WI38 (cell line): ENCODE data around the gene ESF1.

Experiments
- H3K4me3 ChIP-seq: 2 replicates; pipeline ENCODE4 v1.5.1; 2011; ENCODE audit warnings: low read depth, mild to moderate bottlenecking, control low read depth, low read length
- TF ChIP-seq, protein P1 (sequence below): IDR thresholded peaks from 2 replicates; pipeline ENCODE4 v1.5.1; 2012; ENCODE audit warnings: low read depth, mild to moderate bottlenecking, control low read depth, low read length

Gene ESF1, protein sequence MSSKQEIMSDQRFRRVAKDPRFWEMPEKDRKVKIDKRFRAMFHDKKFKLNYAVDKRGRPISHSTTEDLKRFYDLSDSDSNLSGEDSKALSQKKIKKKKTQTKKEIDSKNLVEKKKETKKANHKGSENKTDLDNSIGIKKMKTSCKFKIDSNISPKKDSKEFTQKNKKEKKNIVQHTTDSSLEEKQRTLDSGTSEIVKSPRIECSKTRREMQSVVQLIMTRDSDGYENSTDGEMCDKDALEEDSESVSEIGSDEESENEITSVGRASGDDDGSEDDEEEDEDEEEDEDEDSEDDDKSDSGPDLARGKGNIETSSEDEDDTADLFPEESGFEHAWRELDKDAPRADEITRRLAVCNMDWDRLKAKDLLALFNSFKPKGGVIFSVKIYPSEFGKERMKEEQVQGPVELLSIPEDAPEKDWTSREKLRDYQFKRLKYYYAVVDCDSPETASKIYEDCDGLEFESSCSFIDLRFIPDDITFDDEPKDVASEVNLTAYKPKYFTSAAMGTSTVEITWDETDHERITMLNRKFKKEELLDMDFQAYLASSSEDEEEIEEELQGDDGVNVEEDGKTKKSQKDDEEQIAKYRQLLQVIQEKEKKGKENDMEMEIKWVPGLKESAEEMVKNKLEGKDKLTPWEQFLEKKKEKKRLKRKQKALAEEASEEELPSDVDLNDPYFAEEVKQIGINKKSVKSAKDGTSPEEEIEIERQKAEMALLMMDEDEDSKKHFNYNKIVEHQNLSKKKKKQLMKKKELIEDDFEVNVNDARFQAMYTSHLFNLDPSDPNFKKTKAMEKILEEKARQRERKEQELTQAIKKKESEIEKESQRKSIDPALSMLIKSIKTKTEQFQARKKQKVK

DNA sequence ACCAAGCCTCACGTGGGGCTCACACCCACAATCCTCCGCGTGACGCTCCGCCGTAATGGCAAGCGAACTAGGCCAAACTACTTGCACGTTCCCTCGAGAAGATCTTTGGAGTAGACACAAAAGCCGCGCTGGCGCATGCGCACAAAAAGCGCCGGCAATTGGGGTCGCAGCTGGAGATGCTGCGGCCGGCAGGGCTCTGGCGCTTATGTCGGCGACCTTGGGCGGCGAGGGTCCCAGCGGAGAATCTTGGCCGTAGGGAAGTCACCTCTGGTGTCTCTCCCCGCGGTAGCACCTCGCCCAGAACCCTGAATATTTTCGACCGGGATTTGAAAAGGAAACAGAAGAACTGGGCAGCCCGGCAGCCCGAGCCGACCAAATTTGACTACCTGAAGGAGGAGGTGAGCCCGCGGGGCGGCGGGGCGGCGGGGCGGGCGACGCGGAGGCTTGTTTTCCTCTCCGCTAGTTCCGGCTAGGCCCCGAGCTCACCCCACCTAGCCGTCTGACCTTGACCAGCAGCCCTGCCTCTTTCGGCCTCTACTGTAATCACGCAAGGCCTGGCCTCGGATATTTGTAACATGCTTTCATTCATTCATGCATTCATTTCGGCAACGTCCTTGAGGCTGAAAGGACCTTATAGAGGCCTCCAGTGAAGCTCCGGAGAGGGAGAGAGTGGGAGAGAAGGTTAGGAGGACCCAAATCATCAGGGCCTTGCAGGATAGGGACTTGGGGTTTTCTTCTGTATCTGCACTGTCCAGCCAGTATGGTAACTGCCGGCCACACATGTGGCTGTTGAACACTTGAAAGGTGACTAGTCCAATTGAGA, at the start of gene ESF1, which contains the start of gene NDUFAF5:
ESF1 (minus strand) TSS at position 27 of the 823 bp plus-strand sequence. CDS start 1,779 bp downstream, outside the sequence.
NDUFAF5 (plus strand) TSS at position 136 of the 823 bp plus-strand sequence; CDS start at position 177, 41 bp downstream.
- H3K4me3 ChIP-seq = peak within 1 kb of the TSS; percentile 92
- TF ChIP-seq, protein P1, sequence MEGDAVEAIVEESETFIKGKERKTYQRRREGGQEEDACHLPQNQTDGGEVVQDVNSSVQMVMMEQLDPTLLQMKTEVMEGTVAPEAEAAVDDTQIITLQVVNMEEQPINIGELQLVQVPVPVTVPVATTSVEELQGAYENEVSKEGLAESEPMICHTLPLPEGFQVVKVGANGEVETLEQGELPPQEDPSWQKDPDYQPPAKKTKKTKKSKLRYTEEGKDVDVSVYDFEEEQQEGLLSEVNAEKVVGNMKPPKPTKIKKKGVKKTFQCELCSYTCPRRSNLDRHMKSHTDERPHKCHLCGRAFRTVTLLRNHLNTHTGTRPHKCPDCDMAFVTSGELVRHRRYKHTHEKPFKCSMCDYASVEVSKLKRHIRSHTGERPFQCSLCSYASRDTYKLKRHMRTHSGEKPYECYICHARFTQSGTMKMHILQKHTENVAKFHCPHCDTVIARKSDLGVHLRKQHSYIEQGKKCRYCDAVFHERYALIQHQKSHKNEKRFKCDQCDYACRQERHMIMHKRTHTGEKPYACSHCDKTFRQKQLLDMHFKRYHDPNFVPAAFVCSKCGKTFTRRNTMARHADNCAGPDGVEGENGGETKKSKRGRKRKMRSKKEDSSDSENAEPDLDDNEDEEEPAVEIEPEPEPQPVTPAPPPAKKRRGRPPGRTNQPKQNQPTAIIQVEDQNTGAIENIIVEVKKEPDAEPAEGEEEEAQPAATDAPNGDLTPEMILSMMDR = no peak

DNA sequence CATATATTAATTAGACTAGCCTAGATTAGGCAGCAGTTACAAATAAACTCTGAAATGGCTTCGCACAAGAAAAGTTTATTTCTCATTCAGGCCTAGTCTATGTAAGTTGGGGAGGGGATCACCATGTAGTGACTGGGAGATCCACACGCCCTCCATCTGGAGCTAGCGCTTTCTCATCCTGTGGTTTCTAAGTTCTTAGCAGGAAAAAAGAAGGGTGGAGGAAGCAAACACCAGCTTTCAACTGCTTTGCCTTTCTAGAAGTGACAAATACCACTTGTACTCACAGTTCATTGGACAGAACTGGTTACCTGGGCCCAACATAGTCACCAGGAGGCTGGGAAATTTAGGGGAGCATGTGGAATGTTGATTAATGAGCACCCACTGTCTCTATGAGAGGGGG, 46.8 kb upstream of the ESF1 start:
- TF ChIP-seq, protein P1 = no peak
- H3K4me3 ChIP-seq = no peak overlapping the region

DNA sequence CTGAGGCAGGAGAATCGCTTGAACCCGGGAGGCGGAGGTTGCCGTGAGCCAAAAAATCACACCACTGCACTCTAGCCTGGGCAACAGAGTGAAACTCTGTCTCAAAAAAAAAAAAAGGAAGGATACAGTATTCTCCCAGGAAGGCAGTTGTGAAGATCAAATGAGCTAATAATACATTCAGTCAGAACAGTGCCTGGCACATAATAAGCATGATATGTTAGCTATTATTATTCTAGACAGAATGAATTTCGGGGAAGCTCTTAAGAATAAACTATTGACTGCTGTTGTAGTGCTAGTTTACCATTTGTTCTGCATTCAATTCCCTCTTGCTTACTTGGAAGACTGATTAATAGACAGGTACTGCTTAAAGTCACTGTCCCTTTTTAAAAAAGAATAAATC, 40.7 kb upstream of the ESF1 start:
- no peak overlapping the region for H3K4me3 ChIP-seq
- TF ChIP-seq, protein P1 = no peak

- TF ChIP-seq, protein P1 = no peak
- H3K4me3 ChIP-seq = no peak overlapping the region
Measured at GRCh38 chr20:13824459-13824858, 39.7 kb upstream of the ESF1 start.

DNA sequence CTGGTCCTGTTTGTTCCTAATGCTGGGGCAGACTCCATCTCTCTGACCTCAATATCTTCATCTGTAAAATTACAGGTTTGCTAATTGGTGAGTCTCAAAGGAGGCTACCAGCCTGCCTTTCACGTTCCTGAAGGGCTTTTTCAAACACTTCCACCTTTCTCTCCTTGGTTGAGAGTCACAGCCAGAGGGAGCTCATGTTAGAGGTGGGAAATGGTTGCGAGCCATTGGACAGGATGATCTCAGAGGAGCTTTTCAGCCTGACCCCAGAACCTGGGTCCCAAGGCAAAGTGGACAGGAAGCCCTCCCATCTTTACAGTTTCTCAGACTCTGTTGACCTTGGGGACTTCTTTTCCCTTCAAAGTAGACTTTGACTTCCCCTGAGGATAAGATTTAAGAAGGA, 37.7 kb upstream of the ESF1 start:
- H3K4me3 ChIP-seq = no peak overlapping the region
- TF ChIP-seq, protein P1 = no peak

DNA sequence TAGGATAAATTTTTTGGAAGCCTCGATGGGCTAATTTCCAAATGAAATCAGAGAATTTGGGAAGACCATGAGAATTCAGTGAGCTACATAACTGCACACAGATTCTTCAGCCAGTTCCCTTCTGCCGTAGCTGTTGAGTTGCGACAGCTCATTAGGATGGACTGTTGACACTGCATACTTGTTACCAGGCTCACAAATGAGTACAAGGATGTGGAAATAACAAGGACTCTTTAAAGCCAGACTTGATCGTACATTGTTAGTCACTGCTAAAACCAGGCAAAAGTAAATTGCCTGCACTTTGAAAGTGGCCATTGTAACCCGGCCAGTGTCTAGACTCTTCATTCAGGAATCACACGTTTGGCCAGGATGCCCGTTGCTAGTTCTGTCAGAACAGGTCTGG, 37.2 kb upstream of the ESF1 start:
- H3K4me3 ChIP-seq = no peak overlapping the region
- TF ChIP-seq, protein P1 = no peak
